A549 (cell line): ENCODE results near the gene KDELR1.

Experiments
- BHLHE40 ChIP-seq: IDR thresholded peaks from 2 replicates; pipeline ENCODE4 v1.6.1; 2012; ENCODE audit warnings: low read depth, low read length, inconsistent platforms
- ELK1 ChIP-seq: fragments of 150-350 bp; IDR thresholded peaks from 2 replicates; pipeline ENCODE4 v1.6.1; 2014; ENCODE audit warnings: low read depth, mild to moderate bottlenecking, low read length
- EP300 ChIP-seq, 2 experiments: fragments of >200 bp; sonication (Bioruptor Twin); formaldehyde crosslinking; IDR thresholded peaks; 2 replicates in 1 of 2; 3 replicates in 1 of 2; pipeline ENCODE4 v1.6.1; 2016 to 2017
- KDM5A ChIP-seq: fragments of 200-600 bp; sonication (generic); IDR thresholded peaks from 2 replicates; pipeline ENCODE4 v1.6.1; 2016; ENCODE audit warnings: antibody characterized with exemption, mild to moderate bottlenecking
- MAFK ChIP-seq: fragments of 450-650 bp; IDR thresholded peaks from 2 replicates; pipeline ENCODE4 v1.6.1; 2014; ENCODE audit not compliant: partially characterized antibody
- POLR2A ChIP-seq: IDR thresholded peaks from 2 replicates; pipeline ENCODE4 v1.6.1; 2012; ENCODE audit warnings: mild to moderate bottlenecking, low read length
- TF ChIP-seq, protein P1 (sequence below): fragments of >200 bp; sonication (Bioruptor Twin); formaldehyde crosslinking; IDR thresholded peaks from 3 replicates; pipeline ENCODE4 v1.5.1; 2016

DNA sequence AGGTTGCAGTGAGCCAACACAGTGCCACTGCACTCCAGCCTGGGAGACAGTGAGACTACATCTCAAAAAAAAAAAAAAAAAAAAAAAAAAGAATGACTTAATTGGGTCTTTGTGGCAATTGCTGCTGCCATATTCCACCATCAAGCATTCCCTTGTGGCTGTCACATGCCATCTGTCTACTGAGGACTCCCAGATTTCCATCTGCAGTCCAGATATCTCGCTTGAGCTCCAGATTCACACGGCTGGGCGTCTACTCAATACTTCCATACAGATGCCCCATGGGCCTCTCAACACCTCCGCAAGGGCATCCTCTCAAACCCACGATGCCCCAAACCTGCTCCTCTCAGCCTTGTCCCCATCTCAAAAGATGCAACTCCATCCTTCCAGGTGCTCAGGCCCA lies 40.5 kb downstream of the KDELR1 start:
- TF ChIP-seq BHLHE40 (no peak), KDM5A (no peak), EP300 (IDR thresholded peaks at IDR 0.05) (no peak), MAFK (no peak), ELK1 (no peak), POLR2A (no peak)
- TF ChIP-seq, protein P1, sequence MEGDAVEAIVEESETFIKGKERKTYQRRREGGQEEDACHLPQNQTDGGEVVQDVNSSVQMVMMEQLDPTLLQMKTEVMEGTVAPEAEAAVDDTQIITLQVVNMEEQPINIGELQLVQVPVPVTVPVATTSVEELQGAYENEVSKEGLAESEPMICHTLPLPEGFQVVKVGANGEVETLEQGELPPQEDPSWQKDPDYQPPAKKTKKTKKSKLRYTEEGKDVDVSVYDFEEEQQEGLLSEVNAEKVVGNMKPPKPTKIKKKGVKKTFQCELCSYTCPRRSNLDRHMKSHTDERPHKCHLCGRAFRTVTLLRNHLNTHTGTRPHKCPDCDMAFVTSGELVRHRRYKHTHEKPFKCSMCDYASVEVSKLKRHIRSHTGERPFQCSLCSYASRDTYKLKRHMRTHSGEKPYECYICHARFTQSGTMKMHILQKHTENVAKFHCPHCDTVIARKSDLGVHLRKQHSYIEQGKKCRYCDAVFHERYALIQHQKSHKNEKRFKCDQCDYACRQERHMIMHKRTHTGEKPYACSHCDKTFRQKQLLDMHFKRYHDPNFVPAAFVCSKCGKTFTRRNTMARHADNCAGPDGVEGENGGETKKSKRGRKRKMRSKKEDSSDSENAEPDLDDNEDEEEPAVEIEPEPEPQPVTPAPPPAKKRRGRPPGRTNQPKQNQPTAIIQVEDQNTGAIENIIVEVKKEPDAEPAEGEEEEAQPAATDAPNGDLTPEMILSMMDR, result no peak
